Stimulated activated CD4-positive, alpha-beta T cell treated with anti-CD3 and anti-CD28 coated beads, Interleukin-1b, Interleukin-23, amount 100 ng/mL, for 48 hours (primary cell): Measurements from ENCODE around the gene SEMA3E.

Experiments
- DNase-seq: peaks from one replicate; pipeline ENCODE4 v3.0.0-alpha.2; 2020

The SEMA3E gene

DNA sequence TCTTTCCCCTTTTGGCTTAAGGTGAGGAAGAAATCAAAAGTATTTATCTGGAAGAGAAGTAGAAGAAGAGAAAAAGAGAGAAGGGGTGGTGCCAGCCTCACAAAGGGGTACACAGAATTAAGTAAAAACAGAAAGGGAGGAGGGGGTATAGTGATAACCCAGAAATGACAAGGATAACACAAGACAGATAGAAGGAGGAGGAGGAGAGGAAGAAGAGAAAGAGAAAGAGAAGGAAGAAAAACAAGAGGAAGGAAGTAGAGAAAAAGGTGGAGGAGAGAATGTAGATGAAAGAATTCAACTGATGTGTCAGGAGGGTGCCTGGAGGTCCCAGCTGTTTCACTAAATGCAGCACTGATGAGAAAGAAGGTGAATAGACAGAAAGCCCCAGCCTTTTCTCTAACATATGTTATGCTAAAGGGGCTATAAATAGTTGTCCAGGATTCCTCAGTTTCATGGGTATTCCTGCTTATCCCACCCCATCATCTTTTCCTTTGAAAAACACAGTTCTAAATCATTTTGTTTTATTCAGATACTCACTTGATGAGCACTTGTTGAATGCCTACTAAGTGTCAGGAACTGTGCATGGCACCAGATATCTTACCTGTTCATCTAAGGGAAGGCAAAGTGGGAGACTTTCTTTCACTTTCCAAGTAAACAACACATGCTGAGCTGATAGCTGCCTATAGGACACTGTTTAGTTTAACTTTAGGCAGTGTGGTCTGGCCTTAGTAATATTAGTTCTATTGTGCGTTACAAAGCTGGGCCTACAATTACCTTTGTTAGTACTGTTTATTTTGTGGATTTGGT lies 8.0 kb downstream of the SEMA3E start:
- no peak for DNase-seq

DNA sequence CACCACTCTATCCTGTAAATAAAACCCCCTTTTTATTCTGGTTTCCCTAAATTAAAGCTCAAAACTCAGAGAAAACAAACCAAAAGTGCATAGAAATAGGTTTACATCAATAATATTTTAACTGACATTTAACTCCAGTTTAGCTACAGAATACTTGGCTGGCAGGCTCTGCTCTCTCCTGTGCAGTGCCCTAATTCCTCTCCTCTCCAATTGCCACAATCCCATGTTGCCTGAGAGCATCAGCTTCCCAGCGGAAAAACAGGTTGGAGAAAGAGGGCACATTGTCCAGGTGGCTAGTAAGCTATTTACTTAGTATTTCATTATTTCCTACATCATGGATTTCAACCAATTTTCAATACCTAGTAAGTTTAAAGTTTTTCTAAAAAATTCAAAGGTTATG lies 8.7 kb downstream of the SEMA3E start:
- DNase-seq = no peak

DNA sequence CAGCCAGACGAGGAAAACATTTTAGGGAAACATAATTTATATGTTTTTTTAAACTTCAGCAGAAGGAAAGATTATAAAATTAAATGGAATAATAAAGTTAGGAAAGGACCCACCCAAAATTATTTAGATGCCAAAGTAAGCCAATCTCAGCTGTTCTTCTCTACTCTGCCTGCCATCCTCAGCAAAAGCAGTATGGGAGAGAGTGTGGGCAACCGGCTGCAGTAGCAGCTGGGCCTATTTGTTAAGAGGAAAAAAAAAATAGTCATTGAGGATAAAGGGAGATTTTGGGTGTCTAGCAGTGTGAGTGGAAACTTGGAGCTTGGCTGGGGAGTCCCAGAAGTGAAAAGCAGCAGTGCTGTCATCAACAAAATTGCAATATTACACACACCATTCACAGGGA lies 15.4 kb downstream of the SEMA3E start:
- no peak for DNase-seq

DNA sequence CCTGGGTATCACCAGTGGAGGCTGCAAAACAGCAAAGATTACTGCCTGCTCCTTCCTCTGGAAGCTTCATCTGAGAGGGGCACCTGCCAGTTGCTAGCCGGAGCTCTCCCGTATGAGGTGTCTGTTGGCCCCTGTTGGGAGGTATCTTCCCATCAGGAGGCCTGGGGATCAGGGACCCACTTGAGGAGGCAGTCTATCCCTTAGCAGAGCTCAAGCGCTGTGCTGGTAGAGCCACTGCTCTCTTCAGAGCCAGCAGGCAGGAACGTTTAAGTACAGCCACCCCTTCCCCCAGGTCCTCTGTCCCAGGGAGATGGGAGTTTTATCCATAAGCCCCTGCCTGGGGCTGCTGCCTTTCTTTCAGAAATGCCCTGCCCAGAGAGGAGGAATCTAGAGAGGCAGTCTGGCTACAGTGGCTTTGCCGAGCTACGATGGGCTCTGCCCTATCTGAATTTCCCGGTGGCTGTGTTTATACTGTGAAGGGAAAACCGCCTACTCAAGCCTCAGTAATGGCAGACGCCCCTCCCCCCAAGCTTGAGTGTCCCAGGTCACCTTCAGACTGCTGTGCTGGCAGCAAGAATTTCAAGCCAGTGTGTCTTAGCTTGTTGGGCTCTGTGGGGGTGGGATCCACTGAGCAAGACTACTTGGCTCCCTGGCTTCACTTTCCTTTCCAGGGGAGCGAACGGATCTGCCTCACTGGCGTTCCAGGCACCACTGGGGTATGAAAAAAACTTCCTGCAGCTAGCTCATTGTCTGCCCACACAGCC lies 19.6 kb downstream of the SEMA3E start:
- no peak for DNase-seq

DNA sequence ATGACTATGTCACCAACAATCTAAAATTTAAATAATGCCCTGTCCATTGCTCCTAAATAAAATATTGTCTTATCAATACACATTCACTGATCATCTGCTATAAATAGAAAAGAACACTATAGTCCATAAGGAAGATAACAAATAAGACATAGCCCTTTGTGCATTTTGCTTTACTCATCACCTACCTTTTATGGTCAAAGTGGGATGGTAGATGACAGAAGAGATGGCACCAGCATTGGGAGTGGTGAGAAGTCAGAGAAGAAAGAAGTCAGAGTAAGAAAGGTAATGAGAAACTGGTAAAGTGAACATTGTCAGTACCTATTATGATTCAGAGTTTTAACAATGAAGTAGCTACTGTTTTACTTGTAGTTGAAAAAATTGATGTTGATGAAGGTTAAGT lies 31.1 kb downstream of the SEMA3E start:
- no peak for DNase-seq

DNA sequence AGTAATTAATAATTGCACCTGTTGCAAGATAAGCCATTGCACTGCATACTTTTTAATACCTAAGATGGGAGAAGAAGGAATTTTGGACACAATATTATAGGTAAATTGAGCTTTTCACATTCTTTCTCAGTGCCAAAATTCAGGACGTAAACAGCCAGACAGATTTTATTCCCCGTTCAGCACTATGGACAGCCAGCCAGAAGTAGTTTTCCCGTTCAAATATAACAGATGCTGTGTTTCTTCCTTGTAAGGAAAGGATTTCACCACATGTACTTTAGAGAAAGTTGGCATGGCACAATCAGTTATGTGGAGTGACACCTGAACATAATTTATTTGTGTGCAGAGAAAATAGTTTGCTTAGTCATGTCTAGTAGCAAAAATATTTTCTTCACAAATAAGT lies 34.8 kb downstream of the SEMA3E start:
- no peak for DNase-seq

DNA sequence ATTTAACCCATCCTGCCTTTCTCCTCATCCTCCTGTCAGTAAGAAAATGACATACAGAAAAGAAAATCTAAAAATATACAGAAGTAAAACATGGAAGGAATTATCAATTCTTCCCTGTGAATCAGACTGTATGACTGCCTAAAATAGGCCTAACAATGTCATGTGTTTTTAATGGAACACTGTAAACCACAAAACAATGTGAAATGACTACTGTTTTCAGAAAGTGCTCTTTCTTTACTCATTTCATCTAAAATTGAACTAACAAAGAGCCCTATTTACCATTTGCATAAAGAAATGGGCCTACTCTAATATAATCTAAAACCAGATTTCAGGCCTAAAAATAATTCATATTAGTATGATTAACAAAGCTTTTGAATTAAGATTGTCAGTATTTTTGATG lies 35.7 kb downstream of the SEMA3E start:
- DNase-seq = no peak

DNA sequence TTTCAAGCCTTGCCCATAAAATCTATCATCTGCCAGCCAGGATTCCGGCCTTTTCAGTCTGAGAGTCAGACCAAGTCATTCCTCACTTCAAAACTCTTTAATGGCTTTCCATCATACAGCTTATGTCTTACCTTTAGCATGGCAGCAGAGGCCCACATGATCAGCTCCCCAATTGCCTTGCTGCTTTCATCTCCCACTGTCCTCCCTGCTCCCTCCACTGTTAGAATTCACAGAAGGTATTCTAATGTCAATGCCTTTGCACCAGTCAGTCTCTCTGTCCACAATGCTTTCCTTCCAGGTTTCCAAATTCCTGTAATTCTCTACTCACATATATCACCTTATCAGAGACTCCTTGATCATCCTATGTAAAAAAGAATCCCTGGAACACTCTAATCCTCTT lies 37.2 kb downstream of the SEMA3E start:
- no peak for DNase-seq

DNA sequence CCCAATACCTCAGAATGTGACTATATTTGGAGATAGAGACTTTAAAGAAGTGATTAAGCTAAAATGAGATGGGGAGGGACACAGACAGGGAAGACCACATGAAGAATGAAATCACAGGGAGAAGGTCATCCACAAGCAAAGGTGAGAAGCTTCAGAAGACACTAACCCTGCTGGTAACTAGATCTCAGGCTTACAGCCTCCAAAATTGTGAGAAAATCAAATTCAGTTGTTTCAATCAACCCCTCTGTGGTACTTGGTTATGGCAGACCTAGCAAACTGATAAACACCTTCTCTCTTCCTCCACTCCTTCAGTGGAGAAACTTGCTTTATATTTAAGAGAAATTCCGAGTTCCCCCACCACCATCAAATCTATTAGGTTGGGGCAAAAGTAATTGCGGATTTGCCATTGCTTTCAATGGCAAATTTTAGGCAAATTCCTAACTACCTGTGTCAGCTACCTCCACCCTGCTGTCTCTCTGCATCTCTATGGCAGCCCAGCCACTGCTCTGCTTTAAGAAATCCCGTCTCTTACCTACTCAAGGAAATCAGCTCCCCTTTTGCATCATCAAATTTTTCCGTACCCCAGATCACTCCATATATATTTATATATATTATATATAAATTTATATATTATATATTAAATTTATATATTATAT lies 38.2 kb downstream of the SEMA3E start:
- DNase-seq = no peak

DNA sequence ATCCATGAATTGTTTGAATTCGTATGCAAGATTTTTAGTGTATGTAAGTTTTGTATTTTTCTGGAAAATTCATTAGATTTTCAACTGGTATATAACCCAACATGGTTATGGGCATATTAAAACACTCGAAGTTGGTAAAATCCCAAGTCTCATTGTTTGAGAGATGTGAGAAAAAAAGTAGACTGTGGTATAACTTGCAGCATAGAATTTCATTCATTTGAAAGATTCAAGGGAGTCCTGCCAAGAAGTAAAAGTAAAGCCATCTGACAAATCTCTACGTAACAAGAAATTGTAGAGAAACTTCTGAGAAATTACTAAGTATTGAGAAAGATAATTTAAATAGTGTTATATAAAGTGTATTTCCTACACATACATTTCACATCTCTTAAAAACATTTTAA lies 40.2 kb downstream of the SEMA3E start:
- DNase-seq = no peak

DNA sequence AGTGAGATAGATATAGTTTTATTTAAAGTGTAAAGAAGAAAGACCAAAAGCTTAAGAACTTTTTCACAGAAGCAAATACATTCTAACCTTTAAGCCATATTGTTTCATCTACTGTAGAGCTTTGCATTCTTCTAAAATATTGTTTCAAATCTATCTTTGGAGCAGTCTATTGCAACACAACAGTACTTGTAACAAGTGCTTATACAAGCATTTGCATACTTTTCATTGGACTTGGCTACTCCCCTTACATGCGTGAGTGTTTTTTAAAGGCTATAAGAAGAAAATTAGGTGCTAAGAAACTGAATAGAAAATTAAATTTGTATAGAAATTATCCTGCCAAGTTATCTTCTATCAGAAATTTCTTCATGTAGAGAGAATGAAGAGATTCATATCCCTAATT lies 45.3 kb downstream of the SEMA3E start:
- DNase-seq = no peak

DNA sequence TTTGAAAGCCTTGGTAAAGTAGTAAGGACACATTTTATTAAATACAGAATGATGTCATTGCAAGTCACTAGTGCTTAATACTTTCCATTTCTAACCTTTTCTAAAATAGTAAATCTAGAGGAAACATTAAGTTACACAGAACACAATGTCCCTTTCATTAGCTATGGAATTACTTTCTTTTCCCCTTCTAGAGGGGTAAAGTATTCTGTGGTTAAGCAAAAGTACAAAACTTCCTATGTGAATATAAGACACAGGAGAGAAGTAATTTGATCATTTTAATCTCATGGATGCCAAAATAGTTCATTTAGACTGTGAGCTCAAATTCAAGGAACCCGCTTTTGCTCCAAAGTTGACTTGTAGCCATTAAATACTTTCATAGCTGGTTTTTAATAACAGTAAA lies 49.8 kb downstream of the SEMA3E start:
- no peak for DNase-seq

DNA sequence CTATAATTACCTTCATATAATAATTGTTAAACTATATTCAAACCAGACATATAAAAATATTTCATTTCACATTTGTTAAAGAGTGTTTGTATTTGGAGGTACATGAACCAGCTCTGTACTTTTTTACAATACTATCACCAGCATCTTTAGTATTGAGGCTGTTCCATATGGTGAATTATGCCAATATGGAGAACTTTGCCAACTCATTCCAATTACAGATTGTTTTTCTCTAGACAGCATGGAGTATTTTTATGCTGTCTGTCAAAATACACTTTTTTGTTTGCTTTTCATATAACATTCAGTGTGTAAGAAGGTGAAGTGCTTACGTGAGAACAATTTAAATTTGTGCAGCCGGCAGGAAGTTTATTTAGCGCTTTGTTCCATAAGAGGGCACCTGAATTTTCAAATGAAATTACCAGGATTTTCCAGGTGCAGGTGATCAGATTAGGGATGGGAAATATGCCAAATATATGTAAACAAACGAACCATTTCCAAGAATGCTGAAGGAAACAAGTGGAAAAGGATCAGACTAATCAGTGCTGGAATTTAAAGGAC lies 54.9 kb downstream of the SEMA3E start:
- no peak for DNase-seq

DNA sequence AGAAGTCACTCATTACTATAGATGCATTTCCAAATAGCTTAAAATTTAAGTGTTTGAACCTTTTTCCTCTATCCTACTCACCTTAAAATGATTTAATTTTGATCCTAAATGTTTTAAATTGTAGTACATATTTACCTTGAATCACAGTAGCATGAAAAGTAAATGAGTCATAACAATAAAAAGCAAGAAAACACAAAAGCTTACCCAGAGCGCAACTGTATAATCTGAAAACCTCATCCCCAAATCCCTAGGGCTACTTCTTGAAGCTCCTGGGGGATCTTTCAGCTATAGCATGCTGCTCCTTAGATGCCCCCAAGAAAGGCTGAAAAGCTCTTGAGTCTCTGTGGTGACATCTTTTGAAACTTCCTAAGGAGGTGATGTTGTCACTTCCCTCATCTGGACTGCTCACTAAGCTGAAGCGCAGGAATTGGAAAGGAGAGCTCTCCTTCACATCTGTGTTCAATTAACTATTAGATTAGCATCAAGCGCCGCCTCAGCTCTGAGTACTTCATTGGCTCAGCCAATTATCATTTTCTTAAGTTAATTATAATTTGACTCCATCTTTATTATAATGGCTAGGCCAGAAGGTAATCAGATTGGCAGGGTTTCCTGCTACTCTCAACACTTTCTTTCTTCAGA lies 60.2 kb downstream of the SEMA3E start:
- no peak for DNase-seq

DNA sequence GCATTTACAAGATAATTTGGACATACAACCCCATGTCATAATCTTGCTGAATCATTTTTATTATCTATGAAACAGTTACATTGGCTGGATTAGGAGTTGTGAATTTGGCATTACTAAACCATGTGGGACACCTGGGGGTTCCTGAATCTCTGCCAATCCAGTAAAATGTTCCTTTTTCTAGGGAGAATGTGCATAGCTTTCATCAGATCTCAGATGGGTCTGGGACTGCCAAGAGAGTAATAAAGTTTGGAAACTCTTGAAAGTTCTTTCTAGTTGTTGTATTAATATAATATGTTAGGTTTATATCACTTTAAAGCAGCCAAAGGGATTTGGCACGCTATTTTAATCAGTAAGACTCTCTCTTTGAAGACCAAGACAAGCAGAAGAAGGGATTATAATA lies 62.7 kb downstream of the SEMA3E start:
- DNase-seq = no peak

DNA sequence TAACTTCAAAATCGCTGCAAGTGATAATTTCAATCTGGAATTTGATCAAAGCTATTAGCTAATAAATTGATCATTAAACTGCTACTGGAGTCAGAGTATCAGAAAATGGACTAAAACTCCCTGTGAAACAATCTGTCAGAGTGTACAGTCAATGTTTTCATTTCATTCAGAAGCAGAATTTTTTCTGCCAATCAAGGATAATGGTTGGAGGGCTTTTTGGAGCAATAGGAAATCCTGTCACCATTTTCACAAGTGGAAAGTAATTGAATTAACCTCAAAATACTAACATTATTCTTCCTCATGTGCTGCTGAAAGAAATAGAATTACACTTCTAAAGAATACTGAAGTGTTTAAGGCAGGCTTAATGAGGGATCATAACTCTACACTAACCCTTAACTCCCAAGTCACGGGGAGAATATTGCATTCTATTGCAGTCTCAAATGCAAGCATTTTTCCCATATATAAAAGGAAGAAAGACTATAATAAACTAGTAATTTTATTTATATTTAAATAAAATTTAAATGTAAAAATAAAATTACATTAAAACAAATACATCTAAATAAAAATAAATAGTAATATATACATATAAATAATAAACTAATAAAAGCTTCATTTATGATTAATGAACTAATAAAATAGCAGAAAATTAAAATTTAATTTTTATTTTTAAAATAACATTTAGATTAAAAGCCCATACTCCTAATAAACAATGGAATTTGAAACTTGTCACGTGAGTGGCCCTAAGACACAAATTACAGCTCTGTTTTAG lies 67.1 kb downstream of the SEMA3E start:
- no peak for DNase-seq

DNA sequence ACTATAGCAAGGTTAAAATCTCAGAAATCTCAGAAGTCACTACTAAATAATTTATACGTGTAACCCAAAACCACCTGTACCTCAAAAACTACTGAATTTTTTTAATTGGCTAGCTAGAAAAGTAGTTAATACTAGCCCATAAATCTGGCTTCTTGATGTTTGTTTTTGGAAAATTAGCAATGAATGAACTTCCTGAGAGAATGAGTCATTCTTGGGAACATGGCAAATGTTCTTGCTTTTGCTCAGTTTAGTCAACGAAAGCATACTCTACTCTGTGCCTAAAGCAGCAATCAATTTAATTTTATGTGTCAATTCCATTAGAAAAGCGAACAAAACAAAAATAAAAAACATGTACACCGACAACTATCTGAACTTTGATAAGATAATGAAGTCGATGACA lies 69.2 kb downstream of the SEMA3E start:
- DNase-seq = no peak

DNA sequence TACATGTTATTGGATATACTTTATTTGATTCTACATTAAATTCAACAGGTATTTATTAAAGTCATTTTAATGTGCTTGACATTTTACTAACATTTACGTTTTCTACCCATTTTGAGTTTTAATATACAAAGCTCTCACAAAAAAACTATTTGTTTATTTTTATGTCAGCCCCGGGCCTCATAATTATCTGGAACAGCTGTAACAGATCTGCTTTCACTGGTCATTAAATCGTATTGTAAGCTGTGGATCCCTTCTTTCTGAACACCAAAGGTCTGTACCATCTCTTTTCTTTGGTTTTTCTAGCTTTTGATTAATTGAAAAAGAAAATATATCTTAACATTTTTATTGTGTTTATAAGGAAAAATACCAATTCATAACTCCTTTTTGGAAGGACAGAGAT lies 73.5 kb downstream of the SEMA3E start:
- DNase-seq = no peak

DNA sequence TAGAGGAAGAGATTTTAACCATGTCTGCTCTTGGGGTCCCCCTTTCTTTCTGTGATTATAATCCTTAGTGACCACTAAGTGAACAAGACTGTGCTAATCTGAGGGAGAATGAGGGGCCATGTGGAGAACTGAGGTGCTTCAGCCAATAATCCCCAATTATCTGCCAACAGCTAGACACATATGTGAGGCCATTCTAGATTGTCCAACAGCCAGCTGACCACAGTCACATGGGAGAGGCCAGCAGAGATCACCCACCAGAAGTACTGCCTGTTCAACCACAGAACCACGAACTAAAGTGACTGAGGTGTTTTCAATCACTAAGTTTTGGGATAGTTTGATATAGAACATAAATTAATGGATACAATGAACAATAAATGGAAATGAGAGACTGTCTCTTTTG lies 74.3 kb downstream of the SEMA3E start:
- no peak for DNase-seq

DNA sequence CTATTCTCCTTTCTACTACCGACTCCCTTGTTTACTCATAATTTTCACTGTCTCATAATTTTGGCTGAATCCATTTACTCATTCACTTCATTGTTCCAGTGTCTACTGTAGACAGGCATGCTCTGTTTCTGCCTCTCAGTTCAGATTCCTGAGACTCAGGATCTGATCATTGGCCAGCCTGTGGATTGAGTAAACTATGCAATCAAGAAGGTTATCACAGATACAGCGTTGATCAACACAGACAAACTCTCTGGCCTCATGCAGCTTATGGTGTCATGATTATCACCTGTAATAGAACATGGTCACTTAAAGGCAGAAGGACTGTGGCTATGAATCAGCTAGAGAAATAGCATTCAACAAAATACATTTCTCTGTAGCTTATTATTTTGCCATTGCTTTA lies 86.0 kb downstream of the SEMA3E start:
- no peak for DNase-seq

DNA sequence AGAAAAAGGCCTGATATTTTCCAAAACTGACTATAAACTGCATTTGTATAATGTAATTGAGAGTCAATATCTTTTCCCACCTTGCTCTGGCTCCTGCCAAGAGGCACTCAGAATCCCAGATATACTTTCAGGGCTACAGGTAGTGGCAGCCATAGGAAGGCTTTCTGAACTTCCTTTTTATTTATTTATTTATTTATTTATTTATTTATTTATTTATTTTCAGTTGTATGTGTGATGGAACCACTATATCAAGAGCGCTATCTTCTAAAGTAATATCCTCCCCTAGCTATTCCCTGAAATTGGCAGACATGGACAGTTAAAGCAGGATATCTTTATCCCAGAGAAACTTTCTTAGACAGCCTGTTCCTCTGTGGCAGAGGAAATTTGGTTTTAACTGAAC lies 86.7 kb downstream of the SEMA3E start:
- DNase-seq = no peak

DNA sequence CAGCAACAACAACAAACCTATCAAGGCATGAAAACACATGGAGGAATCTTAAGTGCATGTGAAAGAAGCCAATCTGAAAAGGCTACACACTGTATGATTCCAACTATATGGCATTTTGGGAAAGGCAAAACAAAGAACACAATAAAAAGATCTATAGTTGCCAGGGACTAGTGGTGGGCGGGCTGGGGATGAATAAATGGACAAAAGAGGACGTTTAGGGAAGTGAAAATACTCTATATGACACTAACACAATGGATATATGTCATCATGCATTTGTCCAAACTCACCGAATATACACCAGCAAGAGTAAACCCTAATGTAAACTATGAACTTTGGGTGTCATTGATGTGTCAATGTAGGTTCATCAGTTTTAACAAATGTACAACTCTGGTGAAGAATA lies 89.1 kb downstream of the SEMA3E start:
- DNase-seq = no peak
